ENCODE data around the gene KLHL40.
A peak's percentile ranks its signal among the peaks of the same experiment; 100 is the strongest.

KLHL40 gene

GRCh38 chr3:42655980-42656679 is 29.2 kb upstream of the KLHL40 start:
- no peak for TF ChIP-seq CTCF (IDR thresholded peaks at IDR 0.05; ENCODE audit: low read depth, low read length, missing control alignments)
- Histone ChIP-seq H3K4me3 (ENCODE audit: low read depth, low read length) (peak overlapping the region; percentile 71), H3K27ac (no peak overlapping the region), H3K36me3 (replicated peaks) (peaks cover 14% of the 10 kb centered on the region), H3K27me3 (replicated peaks) (no peaks in the 10 kb centered on the region)
- peak; percentile 55 for DNase-seq
- in situ Hi-C loops (cut with HindIII; ENCODE audit: low pct_ligation_motif_present, low sequenced_read_pairs), result no loop called here

GRCh38 chr3:42656680-42657610 is 28.4 kb upstream of the KLHL40 start:
- Histone ChIP-seq H3K4me3 (ENCODE audit: low read depth, low read length) (no peak overlapping the region), H3K27ac (no peak overlapping the region)

GRCh38 chr3:42657675-42658074 is 27.7 kb upstream of the KLHL40 start:
- H3K27me3 ChIP-seq (replicated peaks), result no peaks in the 10 kb centered on the region
- H3K27ac ChIP-seq, result no peak overlapping the region
- DNase-seq, result no peak
- H3K36me3 ChIP-seq (replicated peaks), result peaks cover 24% of the 10 kb centered on the region
- TF ChIP-seq CTCF (IDR thresholded peaks at IDR 0.05; ENCODE audit: low read depth, low read length, missing control alignments), result no peak
- in situ Hi-C loops (cut with HindIII; ENCODE audit: low pct_ligation_motif_present, low sequenced_read_pairs), result no loop called here
- no peak overlapping the region for H3K4me3 ChIP-seq (ENCODE audit: low read depth, low read length)

More at GRCh38 chr3:42656680-42657610, 28.4 kb upstream of the KLHL40 start:
- in situ Hi-C loops (cut with HindIII; ENCODE audit: low pct_ligation_motif_present, low sequenced_read_pairs), result no loop called here
- peaks cover 22% of the 10 kb centered on the region for H3K36me3 ChIP-seq (replicated peaks)
- no peaks in the 10 kb centered on the region for H3K27me3 ChIP-seq (replicated peaks)
- DNase-seq, result no peak
- TF ChIP-seq CTCF (IDR thresholded peaks at IDR 0.05; ENCODE audit: low read depth, low read length, missing control alignments), result peak; percentile 1

GRCh38 chr3:42658091-42658770 is 27.1 kb upstream of the KLHL40 start:
- Histone ChIP-seq H3K36me3 (replicated peaks) (peaks cover 24% of the 10 kb centered on the region), H3K27me3 (replicated peaks) (no peaks in the 10 kb centered on the region), H3K4me3 (ENCODE audit: low read depth, low read length) (no peak overlapping the region), H3K27ac (no peak overlapping the region)
- in situ Hi-C loops (cut with HindIII; ENCODE audit: low pct_ligation_motif_present, low sequenced_read_pairs), result no loop called here
- no peak for DNase-seq
- no peak for TF ChIP-seq CTCF (IDR thresholded peaks at IDR 0.05; ENCODE audit: low read depth, low read length, missing control alignments)

- Histone ChIP-seq H3K27ac (no peak overlapping the region), H3K4me3 (ENCODE audit: low read depth, low read length) (no peak overlapping the region), H3K27me3 (replicated peaks) (no peaks in the 10 kb centered on the region), H3K36me3 (replicated peaks) (peaks cover 24% of the 10 kb centered on the region)
- no peak for TF ChIP-seq CTCF (IDR thresholded peaks at IDR 0.05; ENCODE audit: low read depth, low read length, missing control alignments)
- no peak for DNase-seq
- in situ Hi-C loops (cut with HindIII; ENCODE audit: low pct_ligation_motif_present, low sequenced_read_pairs), result no loop called here
Measured at GRCh38 chr3:42658771-42659390, 26.5 kb upstream of the KLHL40 start.
